ENCODE data around the gene DMGDH.

Gene DMGDH

DNA sequence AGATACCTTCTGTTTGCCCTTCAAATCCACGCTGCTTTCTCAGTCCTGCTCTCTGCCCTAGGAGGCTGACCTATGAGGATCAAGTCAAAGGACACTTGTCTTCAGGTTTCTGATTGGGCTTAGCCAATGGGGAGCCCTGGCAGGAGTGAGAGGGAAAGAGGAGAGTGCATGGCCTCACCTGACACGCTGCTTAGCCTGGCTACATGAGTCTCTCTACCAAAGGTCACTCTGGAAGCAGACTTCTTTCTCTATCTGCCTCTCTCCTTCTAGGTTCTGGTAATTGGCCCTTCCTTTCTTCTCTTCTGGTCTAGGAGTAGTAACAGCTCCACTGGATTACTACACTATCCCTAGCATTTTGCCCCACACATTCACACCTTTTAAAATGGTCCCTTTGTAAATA is 97.5 kb downstream of the DMGDH start:
- DNase-seq = no peak

DNA sequence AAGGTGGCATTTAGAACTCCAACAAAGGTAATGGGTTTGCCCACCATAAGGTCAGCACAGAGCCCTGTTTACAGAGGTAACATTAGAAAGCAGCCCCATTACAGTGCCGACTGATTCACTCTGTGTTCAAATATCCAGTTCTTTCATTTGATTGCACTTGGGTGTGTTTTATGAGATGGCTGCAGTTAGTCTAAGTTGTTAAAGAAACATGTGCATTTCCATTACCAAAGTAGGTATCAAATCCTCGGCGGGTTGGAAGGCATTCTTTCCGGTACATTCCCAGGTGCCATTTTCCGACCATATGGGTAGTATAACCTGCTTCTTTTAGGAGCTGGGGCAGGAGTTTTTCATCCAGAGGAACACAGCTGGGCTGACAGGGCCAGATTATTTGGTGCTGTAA is 100.7 kb downstream of the DMGDH start:
- no peak for DNase-seq

DNA sequence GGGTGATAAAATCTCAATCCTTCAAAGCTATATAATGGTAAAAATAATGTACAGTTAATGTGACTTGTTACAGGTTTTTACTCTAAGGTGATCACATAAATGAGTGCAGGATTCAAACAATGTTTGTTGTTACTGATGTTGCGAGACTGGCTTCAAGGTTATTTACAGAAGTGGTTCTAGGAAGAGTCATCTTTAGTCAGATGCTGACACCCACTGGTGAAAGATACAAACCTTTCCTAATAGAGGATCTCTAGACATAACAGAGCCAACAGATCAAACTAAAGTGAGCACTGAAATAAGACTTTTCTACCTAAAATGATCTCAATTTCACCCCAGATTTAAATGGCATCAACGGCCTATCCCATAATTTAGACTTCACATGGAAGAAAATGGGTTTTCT is 104.6 kb downstream of the DMGDH start:
- peak; percentile 27 for DNase-seq

DNA sequence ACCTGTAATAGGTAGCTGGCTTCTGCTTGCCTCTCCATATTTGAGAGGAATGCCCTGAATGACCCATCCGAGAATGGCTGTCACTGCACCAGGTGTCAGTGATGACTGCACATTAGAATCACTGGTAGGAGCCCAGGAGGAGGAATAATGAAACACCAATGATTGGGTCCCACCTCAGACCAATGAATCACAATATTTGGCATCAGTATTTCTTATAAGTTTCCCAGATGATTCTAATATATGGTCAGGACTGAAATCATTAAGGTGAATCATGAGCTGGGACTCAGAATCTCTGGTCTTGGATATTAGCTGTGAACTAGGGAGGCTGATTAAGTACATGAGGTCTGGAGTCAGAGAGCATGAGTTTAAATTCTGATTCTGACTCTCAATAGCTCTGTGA is 107.7 kb downstream of the DMGDH start:
- DNase-seq = no peak

DNA sequence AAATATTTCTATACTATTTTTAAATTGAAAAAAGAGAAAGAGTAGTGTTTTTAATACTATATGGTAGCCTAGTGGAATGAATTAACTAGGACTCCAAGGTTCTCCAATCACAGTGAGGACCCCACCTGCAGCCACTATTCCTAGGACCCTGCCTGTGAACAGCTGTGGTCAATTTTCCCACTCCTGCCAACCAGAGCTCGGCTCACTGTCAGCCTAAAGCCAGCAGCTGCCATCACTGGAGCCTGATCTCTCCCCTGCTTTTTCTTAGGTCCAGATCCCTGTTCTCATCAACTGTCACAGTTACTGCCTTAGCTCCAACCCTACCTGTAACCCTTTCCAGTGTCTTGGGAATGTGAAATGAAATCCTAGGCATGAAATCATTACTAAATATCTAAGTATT is 109.7 kb downstream of the DMGDH start:
- DNase-seq = no peak

DNA sequence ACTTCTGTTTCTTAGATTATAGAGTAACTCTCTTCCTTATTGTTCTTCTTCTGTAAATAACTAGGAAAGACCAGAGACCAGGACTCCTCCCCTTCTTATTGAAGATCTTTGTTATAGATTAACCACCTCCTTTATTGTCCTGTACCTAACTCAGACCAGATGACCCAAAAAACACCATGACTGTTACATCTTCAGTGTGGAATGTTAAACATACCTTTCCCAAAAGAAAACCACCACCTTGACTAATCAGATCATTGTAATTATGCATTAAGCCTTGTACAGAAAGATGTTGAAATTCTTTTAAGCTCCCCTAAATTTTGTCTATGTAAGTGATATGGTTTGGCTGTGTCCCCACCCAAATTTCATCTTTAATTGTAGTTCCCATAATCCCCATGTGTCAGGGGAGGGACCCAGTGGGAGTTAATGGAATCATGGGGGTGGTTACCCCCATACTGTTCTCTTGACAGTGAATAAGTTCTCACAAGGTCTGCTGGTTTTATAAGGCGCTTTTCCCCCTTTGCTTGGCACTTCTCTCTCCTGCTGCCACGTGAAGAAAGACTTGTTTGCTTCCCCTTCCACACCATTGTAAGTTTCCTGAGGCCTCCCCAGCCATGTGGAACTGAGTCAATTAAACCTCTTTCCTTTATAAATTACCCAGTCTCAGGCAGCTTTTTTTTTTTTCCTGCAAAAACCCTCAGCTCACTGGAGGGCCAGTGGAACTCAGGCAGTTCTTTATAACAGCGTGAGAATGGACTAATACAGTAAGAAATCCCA is 110.6 kb downstream of the DMGDH start:
- no peak for DNase-seq

DNA sequence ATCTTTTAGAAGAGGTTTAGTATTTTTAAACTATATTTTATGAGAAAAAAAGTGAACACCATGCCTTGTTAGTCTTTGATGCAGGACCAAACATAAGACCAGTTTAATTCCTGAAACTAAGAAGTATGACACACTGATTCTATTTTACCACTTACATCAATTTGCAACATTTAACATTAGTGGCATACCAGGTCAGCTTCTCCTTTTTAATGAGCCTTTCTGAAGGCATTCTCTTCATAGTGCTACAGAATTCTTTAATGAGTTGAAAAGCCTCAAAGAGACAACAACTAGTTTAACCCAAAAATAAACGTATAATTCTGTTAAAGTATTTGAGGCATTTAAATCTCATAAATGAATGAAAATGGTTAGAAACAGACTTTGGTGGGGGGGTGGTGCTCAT is 112.6 kb downstream of the DMGDH start:
- DNase-seq = no peak

DNA sequence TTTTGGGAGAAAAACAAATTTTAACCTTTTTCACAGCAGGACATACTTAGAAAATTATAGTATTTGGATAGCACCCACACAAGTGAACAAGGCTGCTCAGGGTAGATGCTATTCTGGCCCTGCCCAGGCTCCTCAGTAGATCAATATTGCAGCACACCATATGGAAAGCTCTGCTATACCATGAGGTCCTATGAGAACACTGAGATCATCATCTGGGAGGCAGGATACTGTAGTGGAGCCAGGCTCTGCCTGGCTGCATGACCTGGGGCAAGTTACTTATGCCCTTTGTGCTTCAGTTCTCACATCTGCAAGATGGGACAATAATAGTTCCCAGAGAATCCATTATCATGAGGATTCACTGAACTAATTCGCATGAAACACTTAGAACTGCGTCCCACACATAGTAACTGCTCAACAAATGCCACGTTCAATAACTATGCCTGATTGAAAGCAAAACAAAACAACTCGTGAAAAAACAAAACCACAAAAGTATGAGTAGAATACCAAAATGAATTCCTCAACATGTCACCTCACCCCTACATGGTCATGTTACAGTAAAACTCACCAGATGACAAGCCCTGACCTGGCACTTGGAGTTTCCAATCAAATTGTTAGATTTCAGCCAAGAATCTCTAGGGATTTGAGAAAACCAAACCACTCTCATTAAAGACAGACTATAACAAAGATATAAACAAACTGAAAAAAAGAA is 116.2 kb downstream of the DMGDH start:
- DNase-seq = no peak

Data from DMS79 (cell line).